Aorta (tissue), 5 donors: Measurements from ENCODE around the gene SBNO2. TPM values are rescaled to one million over a fixed set of nuclear protein-coding genes. Genes with fewer than 3 reads are reported as not detected.
A peak's percentile ranks its signal among the peaks of the same experiment; 100 is the strongest.

ENCODE experiments used
- ATAC-seq: fragments of 200-7000 bp; cut with Tn5 transposase; one replicate; pipeline ENCODE4 v1.9.1; 2022; ENCODE audit warnings: moderate library complexity; ENCODE audit not compliant: low FRiP score
- DNase-seq, 2 donors: peaks; one replicate each; pipeline ENCODE4 v3.0.0-alpha.2; 2020
- H3K27ac ChIP-seq, 2 donors: one replicate each; pipeline ENCODE4 v1.5.1; 2013; ENCODE audit warnings: low read length in 2 of 2, mild to moderate bottlenecking in 2 of 2, moderate library complexity in 2 of 2, control low read depth in 1 of 2, inconsistent platforms in 1 of 2, low read depth in 1 of 2
- H3K27me3 ChIP-seq, 2 donors: one replicate each; pipeline ENCODE4 v1.6.1; 2013; ENCODE audit warnings: control low read depth in 1 of 2, low read length in 1 of 2, mild to moderate bottlenecking in 1 of 2, moderate library complexity in 1 of 2; ENCODE audit not compliant: insufficient read depth in 2 of 2, control insufficient read depth in 1 of 2
- H3K36me3 ChIP-seq, 2 donors: one replicate each; pipeline ENCODE4 v1.6.1; 2013; ENCODE audit warnings: control low read depth in 1 of 2, low read length in 1 of 2, mild to moderate bottlenecking in 1 of 2; ENCODE audit not compliant: insufficient read depth in 2 of 2, control insufficient read depth in 1 of 2
- H3K4me1 ChIP-seq, 2 donors: one replicate each; pipeline ENCODE4 v1.6.1; 2013; ENCODE audit warnings: low read length in 2 of 2, control low read depth in 1 of 2, mild to moderate bottlenecking in 1 of 2, moderate library complexity in 1 of 2; ENCODE audit not compliant: insufficient read depth in 2 of 2, control insufficient read depth in 1 of 2
- H3K4me3 ChIP-seq, 2 donors: one replicate each; pipeline ENCODE4 v1.5.1; 2013; ENCODE audit warnings: low read length in 2 of 2, control low read depth in 1 of 2, mild to moderate bottlenecking in 1 of 2
- H3K9me3 ChIP-seq: one replicate; pipeline ENCODE4 v1.6.1; 2013; ENCODE audit warnings: mild to moderate bottlenecking, low read length; ENCODE audit not compliant: control insufficient read depth
- WGBS, 2 donors: extraction: QIAGEN DNeasy Blood & Tissue Kit; methylation state at CpG; one replicate each; pipeline ENCODE4 v1.1.7; 2013; 5-methylcytosine and 5-hydroxymethylcytosine counted together
- intact Hi-C, 2 donors: fragments of 100-400 bp; cut with DNase I; formaldehyde crosslinking; loops; one replicate each; pipeline versions ENCODE4 v1.14.2 to v1.15.0; 2022
- polyA plus RNA-seq, 2 donors: library from polyadenylated mRNA; stranded (reverse); fragments of 200-250 nt; gene quantifications; one replicate each; pipeline ENCODE4 v1.2.3, GENCODE V29; 2013
- total RNA-seq, 2 donors: library from RNA; stranded (reverse); fragmentation: NEBNext Ultra II Directional; extraction: Animal tissue kit (Norgen Biotek cat#: 25700); gene quantifications; one replicate each; pipeline ENCODE4 v1.2.1, GENCODE V29; 2021
- donor health status: healthy with polysubstance abuse.
- donor health status: Bipolar disorder and iron deficiency.
- donor health status: DM: no; HTN: no; CAD: no.
- donor health status: DM: no; HTN: no; CAD: no.
- donor health status: DM: yes; HTN: yes; CAD: no.

Gene SBNO2
- total and polyA plus RNA-seq, 4 donors = 11.0 to 165 (median 75.2) TPM

DNA sequence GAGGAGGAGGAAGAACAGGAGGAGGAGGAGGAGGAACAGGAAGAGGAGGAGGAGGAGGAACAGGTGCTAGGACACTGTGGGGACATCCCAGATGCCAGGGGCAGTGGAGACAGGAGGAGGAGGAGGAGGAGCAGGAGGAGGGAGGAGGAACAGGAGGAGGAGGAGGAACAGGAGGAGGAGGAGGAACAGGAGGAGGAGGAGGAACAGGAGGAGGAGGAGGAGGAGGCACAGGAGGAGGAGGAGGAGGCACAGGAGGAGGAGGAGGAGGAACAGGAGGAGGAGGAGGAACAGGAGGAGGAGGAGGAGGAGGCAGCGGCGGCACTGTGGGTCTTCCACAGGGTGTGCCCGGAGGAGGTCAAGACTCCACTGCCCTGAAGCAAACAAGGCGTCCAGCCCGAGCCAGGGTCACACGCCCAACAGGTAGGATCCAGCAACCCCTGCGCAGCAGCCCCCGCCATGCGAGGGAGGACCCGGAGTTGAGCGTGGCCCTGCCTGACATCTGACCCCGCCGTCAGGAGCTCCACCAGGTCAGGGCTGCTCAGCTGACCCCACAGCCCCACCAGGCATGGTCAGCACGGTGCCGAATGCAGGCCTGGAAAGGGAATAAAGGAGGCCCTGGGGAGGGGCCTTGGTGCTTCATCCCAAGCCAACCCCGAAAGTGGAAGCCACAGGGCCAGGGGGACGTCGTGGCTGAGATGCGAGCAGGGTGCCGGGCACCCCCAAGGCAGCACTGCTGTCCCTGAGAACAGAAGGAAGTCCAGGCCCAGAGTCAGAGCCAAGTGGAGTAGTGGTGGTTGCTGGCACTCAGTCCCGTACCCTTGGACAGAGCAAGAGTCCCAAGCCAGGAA is 9.2 kb downstream of the SBNO2 start:
- H3K27ac ChIP-seq = no peak overlapping the region
- ATAC-seq (no peak), DNase-seq (no peak)
- H3K4me1 ChIP-seq = no peaks in the 10 kb centered on the region
- intact Hi-C loops = no loop called here
- WGBS, 2 donors = 78 to 82% methylated on average over 18 to 21 of the region's 21 CpGs
- no peaks in the 10 kb centered on the region for H3K27me3 ChIP-seq
- H3K9me3 ChIP-seq = no peaks in the 10 kb centered on the region
- H3K4me3 ChIP-seq = no peak overlapping the region
- no peaks in the 10 kb centered on the region for H3K36me3 ChIP-seq

DNA sequence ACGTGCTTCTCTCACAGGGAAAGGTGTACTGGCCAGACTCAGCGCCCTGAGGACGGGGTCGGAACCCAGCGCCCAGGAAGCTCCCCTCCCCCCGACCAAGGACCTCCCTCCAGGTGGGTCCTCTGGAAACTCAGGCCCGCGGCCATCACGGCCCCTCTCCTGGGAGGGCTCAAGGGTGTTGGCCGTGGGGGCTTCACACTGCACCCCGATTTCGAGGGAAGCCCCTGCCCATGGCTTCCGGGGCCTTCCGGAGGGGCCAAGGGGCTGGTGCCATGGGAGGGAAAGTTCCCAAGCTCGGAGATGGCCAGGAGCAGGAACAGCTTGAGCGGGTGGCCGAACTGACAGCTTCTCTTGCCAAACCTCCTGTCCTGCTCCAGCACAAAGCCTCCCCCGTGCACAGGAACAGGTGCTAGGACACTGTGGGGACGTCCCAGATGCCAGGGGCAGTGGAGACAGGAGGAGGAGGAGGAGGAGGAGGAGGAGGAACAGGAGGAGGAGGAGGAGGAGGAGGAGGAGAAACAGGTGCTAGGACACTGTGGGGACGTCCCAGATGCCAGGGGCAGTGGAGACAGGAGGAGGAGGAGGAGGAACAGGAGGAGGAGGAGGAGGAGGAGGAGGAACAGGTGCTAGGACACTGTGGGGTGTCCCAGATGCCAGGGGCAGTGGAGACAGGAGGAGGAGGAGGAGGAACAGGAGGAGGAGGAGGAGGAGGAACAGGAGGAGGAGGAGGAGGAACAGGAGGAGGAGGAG is 10.0 kb downstream of the SBNO2 start:
- no peak overlapping the region for H3K4me3 ChIP-seq
- H3K27ac ChIP-seq = no peak overlapping the region
- WGBS, 2 donors = 80 to 86% methylated on average over 19 to 20 of the region's 20 CpGs
- H3K27me3 ChIP-seq = no peaks in the 10 kb centered on the region
- H3K9me3 ChIP-seq = no peaks in the 10 kb centered on the region
- DNase-seq (no peak), ATAC-seq (no peak)
- intact Hi-C loops = no loop called here
- H3K4me1 ChIP-seq = no peaks in the 10 kb centered on the region
- no peaks in the 10 kb centered on the region for H3K36me3 ChIP-seq

DNA sequence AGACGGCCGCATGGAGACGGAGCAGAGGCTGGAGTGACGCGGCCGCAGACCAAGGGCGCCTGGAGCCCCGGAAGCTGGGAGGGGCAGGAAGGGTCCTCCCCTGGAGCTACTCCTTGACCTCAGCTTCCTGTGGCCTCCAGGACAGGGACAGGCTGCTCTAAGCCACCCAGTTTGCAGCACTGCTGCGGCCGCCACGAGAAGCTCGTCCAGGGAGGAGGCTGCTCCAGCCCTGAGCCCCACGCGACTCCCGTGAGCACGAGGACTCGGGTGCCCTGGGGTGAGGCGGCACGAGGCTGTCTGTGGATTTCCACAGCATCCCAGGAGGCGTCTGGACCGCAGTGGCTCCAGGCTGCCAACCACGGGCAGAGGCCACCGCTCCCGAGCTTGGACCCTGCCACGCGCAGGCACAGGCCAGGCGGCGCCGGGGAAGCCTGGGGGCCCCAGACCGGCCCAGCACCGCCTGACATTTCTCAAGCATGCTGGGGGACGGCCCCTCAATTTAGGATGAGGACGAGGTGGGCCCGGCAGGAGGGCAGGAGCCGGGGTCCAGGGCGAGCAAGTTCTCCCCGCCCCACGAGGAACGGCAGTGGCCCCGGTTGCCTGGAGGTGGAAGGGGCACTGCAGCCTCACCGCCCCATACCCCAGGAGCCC is 10.7 kb downstream of the SBNO2 start:
- ATAC-seq = no peak
- WGBS, 2 donors = 88 to 93% methylated on average over 32 to 41 of the region's 41 CpGs
- no peaks in the 10 kb centered on the region for H3K9me3 ChIP-seq
- intact Hi-C loops = no loop called here
- no peaks in the 10 kb centered on the region for H3K4me1 ChIP-seq
- no peaks in the 10 kb centered on the region for H3K36me3 ChIP-seq
- no peaks in the 10 kb centered on the region for H3K27me3 ChIP-seq
- peak in 1 of 2 donors; percentile 78 for DNase-seq
- H3K4me3 ChIP-seq = no peak overlapping the region
- H3K27ac ChIP-seq = no peak overlapping the region

DNA sequence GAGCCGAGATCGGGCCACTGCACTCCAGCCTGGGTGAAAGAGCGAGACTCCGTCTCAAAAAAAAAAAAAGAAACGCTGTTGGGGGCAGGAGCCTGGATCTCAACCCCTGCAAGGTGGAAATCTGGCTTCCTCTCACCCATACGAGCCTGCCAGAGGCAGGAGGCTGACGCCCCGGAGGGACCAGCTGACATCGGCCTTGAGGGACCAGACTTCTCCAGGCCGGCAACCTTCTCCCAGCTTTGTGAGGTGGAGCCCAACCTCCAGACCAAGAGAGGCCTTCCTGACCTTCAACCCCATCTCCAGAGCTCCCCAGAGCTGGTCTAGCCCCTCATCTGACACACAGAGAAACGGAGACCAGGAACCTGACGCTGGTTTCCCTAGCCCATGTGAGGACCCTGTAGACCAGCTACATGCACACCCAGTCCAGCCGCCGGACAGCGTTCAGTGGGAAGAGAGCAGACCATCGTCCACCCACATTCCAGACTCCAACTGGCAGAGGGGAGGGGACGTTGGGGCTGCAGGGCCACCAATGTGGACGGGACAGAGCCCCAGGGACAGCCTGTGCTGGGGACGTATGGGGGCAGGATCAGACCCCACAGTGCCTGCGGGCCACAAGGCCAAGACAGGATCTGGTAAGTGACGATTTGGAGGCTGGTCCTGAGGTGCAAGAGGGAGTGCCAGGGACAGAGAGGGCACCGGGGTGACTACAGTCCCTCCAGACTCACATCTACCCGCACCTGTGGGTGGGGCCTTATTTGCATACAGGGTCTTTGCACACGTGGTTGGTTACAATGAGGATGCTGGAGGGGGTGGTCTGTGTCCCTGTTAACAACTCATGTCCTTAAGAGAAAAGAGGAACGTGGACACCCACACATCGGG is 11.4 kb downstream of the SBNO2 start:
- DNase-seq (no peak), ATAC-seq (no peak)
- Histone ChIP-seq H3K9me3 (no peaks in the 10 kb centered on the region), H3K4me3 (no peak overlapping the region), H3K4me1 (no peaks in the 10 kb centered on the region), H3K27me3 (no peaks in the 10 kb centered on the region), H3K36me3 (no peaks in the 10 kb centered on the region), H3K27ac (no peak overlapping the region)
- intact Hi-C loops = no loop called here
- WGBS, 2 donors = 83 to 84% methylated on average over 26 of the region's 26 CpGs

DNA sequence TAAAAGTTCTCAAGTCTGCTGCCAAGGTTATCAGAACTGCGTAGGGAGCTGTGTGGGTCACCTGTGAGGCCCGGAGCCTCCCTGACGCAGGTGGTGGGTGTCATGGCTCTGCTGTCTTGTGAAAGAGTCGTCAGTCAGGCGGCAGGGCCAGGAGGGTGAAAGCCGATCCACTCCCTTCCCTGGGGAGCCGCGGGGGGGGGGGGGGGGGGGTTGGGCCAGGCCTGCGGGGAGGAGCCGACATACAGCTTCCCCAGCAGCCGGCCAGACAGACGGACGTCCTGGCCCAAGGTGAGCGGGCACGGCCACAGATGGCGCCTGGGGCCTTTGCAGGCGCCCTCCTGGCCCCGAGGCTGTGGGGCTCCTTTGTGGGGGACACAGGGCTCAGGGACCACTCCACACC is 12.4 kb downstream of the SBNO2 start:
- H3K4me1 ChIP-seq = no peaks in the 10 kb centered on the region
- H3K36me3 ChIP-seq = no peaks in the 10 kb centered on the region
- no peaks in the 10 kb centered on the region for H3K9me3 ChIP-seq
- 61 to 69% methylated on average over 16 to 18 of the region's 18 CpGs for WGBS, 2 donors
- no peaks in the 10 kb centered on the region for H3K27me3 ChIP-seq
- H3K27ac ChIP-seq = no peak overlapping the region
- DNase-seq (no peak), ATAC-seq (no peak)
- intact Hi-C loops = no loop called here
- no peak overlapping the region for H3K4me3 ChIP-seq

DNA sequence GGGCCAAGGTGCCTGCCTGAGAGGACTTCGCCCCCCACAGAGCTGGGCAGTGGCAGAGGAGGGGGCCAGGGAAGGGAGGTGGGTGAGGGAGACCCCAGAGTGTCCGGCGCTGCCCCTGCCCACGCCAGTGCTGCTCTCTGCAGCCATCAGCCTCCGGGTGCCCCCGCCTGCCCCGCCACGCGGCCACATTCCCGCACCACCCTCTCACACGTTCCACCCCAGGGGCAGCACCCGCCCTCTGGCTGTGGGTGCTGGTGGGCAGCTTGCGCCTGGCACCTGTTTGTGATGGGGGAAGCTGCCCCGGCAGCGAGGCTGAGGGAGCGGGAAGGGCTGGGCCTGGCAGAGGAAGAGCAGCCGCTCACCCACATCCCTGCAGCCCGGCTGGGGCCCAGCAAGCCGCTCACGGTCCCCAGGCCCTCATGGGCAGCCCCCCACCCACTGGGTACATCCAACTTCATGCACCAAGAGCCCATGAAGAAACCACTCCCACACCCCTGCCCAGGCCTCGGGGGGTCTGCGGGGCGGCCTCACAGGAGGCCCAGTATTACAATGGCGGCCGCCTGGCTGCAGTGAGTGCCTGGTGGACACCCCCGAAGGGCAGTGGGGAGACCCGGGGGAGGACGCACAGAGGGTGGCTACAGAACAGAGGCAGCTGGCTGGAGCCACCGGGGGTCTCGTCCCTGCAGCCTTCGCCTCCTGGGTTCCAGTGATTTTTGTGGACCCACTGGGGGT is 14.0 kb downstream of the SBNO2 start:
- Histone ChIP-seq H3K9me3 (no peaks in the 10 kb centered on the region), H3K36me3 (no peaks in the 10 kb centered on the region)
- no peak for ATAC-seq

DNA sequence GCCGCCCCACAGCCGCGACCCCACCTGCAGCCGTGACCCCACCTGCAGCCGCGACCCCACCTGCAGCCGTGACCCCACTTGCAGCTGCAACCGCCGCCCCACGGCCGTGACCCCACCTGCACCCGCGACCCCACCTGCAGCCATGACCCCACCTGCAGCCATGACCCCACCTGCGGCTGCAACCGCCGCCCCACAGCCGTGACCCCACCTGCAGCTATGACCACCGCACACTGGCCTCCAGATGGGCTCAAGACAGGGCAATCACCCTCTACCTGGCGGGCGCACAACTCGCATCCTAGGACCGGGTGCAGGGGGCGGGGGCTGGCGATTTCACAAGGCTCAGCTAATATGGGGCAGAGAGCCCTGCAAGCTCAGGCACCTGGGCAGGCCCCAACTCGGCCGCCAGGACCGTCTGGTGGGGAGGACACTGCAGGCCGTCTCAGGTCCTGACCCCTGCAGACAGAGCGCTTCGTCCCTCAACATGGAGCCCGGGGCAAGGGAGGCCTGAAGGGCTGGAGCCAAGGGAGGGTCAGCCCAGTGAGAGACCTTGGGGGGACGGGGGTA is 15.1 kb downstream of the SBNO2 start:
- no peak for ATAC-seq
- Histone ChIP-seq H3K27ac (no peak overlapping the region), H3K4me1 (no peaks in the 10 kb centered on the region), H3K9me3 (no peaks in the 10 kb centered on the region), H3K27me3 (no peaks in the 10 kb centered on the region), H3K36me3 (no peaks in the 10 kb centered on the region), H3K4me3 (no peak overlapping the region)
- WGBS, 2 donors = 94 to 95% methylated on average over 28 to 32 of the region's 32 CpGs
- intact Hi-C loops = no loop called here
- DNase-seq = no peak

More for the DNA sequence above, 14.0 kb downstream of the SBNO2 start:
- DNase-seq = no peak
- H3K4me3 ChIP-seq = no peak overlapping the region
- WGBS, 2 donors = 91 to 93% methylated on average over 27 to 31 of the region's 31 CpGs
- H3K27me3 ChIP-seq = no peaks in the 10 kb centered on the region
- intact Hi-C loops = no loop called here
- no peak overlapping the region for H3K27ac ChIP-seq
- H3K4me1 ChIP-seq = no peaks in the 10 kb centered on the region
